ENCODE results near the gene FGF13. TPM values are rescaled to one million over a fixed set of nuclear protein-coding genes. Genes with fewer than 3 reads are reported as not detected.

Gene FGF13
- total RNA-seq, 1 donor from 2014 or later, result 23.8 TPM

DNA sequence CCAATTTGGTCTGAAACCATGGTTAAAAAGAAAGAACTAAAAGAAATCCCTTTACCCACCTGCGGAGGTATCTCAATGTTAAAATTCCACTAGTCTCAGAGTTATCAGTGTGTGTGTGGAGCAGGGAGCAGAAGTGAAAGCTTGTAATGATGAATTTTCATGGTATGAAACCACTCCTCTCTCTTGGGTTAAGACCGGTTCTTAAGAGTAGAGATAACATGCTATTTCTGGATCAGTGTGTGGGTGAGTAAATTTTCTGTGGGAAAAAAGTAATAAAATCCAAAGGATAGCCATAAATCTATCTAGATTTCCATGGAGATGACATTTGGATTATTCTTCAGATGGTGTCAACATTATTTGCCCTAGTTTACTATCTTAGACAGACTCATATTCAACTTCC lies 3.2 kb downstream of the FGF13 start:
- Histone ChIP-seq H3K79me2 (ENCODE audit: low read depth) (peaks cover 6% of the 10 kb centered on the region), H3K27ac (no peak overlapping the region), H3K4me3 (no peak overlapping the region), H3K36me3 (no peaks in the 10 kb centered on the region), H3K9ac (no peak overlapping the region), H3K4me1 (peaks cover 6% of the 10 kb centered on the region), H3K4me2 (no peak overlapping the region), H3K9me3 (ENCODE audit: low read depth) (no peaks in the 10 kb centered on the region), H4K20me1 (ENCODE audit: low read depth) (no peaks in the 10 kb centered on the region), H3F3A (ENCODE audit: low read depth) (peaks cover 22% of the 10 kb centered on the region), H2AFZ (replicated peaks) (no peak overlapping the region), H3K27me3 (peaks cover 5% of the 10 kb centered on the region)
- Mint-ChIP-seq H3K27me3 (ENCODE audit: insufficient read depth, low read depth) (no peaks in the 10 kb centered on the region), H3K4me1 (peaks cover 20% of the 10 kb centered on the region), H3K9me3 (no peaks in the 10 kb centered on the region), H3K36me3 (peaks cover 7% of the 10 kb centered on the region), H3K27ac (no peak overlapping the region), H3K4me3 (no peak overlapping the region)
- no peak for DNase-seq (ENCODE audit: low spot score)
- TF ChIP-seq, protein P1, sequence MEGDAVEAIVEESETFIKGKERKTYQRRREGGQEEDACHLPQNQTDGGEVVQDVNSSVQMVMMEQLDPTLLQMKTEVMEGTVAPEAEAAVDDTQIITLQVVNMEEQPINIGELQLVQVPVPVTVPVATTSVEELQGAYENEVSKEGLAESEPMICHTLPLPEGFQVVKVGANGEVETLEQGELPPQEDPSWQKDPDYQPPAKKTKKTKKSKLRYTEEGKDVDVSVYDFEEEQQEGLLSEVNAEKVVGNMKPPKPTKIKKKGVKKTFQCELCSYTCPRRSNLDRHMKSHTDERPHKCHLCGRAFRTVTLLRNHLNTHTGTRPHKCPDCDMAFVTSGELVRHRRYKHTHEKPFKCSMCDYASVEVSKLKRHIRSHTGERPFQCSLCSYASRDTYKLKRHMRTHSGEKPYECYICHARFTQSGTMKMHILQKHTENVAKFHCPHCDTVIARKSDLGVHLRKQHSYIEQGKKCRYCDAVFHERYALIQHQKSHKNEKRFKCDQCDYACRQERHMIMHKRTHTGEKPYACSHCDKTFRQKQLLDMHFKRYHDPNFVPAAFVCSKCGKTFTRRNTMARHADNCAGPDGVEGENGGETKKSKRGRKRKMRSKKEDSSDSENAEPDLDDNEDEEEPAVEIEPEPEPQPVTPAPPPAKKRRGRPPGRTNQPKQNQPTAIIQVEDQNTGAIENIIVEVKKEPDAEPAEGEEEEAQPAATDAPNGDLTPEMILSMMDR (IDR thresholded peaks at IDR 0.05), result no peak
- no peak for TF ChIP-seq EZH2 (IDR thresholded peaks at IDR 0.05)
- no peak for TF ChIP-seq EZH2phosphoT487 (IDR thresholded peaks at IDR 0.05)

DNA sequence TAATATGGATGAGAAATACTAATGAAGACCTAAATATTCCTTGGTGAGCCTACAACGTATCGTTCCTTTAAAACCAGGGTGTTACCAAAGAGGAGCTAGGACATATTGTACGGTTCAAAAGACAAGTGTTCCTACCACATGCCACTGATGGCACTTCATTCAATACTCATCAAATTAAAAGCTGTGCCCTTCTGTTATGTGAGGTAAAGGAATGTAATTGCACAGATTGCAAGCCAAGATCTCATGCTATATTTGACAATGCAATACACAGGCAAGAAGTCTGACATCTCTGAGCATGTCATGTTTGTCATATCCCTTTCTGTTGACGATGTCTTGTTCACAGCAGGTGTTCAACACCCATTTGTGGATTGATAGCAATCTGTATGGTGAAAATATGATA lies 6.9 kb downstream of the FGF13 start:
- peaks cover 5% of the 10 kb centered on the region for H3K4me1 Mint-ChIP-seq
- H3K27ac ChIP-seq, result no peak overlapping the region
- peaks cover 11% of the 10 kb centered on the region for H3K36me3 Mint-ChIP-seq
- H3K4me1 ChIP-seq, result peaks cover 6% of the 10 kb centered on the region
- H3K9me3 Mint-ChIP-seq, result no peaks in the 10 kb centered on the region
- no peak overlapping the region for H2AFZ ChIP-seq (replicated peaks)
- H3K9ac ChIP-seq, result no peak overlapping the region
- H4K20me1 ChIP-seq (ENCODE audit: low read depth), result no peaks in the 10 kb centered on the region
- H3F3A ChIP-seq (ENCODE audit: low read depth), result no peaks in the 10 kb centered on the region
- DNase-seq (ENCODE audit: low spot score), result no peak
- no peak overlapping the region for H3K27ac Mint-ChIP-seq
- TF ChIP-seq EZH2 (IDR thresholded peaks at IDR 0.05) (no peak), EZH2phosphoT487 (IDR thresholded peaks at IDR 0.05) (no peak)
- TF ChIP-seq, protein P1 (IDR thresholded peaks at IDR 0.05), result no peak
- H3K27me3 Mint-ChIP-seq (ENCODE audit: insufficient read depth, low read depth), result no peaks in the 10 kb centered on the region
- H3K4me2 ChIP-seq, result no peak overlapping the region
- H3K27me3 ChIP-seq, result peaks cover 5% of the 10 kb centered on the region
- no peaks in the 10 kb centered on the region for H3K36me3 ChIP-seq
- no peak overlapping the region for H3K4me3 Mint-ChIP-seq
- no peak overlapping the region for H3K4me3 ChIP-seq
- H3K79me2 ChIP-seq (ENCODE audit: low read depth), result peaks cover 6% of the 10 kb centered on the region
- H3K9me3 ChIP-seq (ENCODE audit: low read depth), result no peaks in the 10 kb centered on the region

DNA sequence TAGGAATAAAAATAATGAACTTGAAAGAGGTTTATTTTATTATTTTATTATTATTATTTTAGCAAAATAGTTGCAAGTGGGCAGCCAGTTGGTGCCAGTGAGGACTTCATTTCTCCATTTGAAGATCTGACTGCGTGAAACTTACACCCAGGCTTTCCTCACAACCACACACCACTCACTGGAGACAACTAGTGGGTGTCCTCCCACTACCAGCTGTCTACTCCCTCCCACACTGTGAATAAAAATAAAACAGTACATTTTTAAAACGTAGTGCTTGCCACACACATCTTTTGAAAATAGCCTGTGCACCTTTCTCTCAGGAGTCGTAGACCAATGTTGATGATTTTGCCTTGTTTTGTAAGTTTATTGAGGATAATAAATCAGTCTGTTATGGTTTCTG lies 7.4 kb downstream of the FGF13 start:
- Histone ChIP-seq H3K4me2 (no peak overlapping the region), H3K4me3 (no peak overlapping the region), H2AFZ (replicated peaks) (no peak overlapping the region), H3K36me3 (no peaks in the 10 kb centered on the region), H3K9me3 (ENCODE audit: low read depth) (no peaks in the 10 kb centered on the region), H3F3A (ENCODE audit: low read depth) (no peaks in the 10 kb centered on the region), H3K27ac (no peak overlapping the region), H3K9ac (no peak overlapping the region), H3K4me1 (peaks cover 3% of the 10 kb centered on the region), H3K27me3 (peaks cover 2% of the 10 kb centered on the region), H3K79me2 (ENCODE audit: low read depth) (peaks cover 2% of the 10 kb centered on the region), H4K20me1 (ENCODE audit: low read depth) (no peaks in the 10 kb centered on the region)
- H3K9me3 Mint-ChIP-seq, result no peaks in the 10 kb centered on the region
- no peak for DNase-seq (ENCODE audit: low spot score)
- peaks cover 11% of the 10 kb centered on the region for H3K36me3 Mint-ChIP-seq
- no peak overlapping the region for H3K4me3 Mint-ChIP-seq
- H3K27ac Mint-ChIP-seq, result no peak overlapping the region
- no peaks in the 10 kb centered on the region for H3K27me3 Mint-ChIP-seq (ENCODE audit: insufficient read depth, low read depth)
- H3K4me1 Mint-ChIP-seq, result peaks cover 1% of the 10 kb centered on the region
- TF ChIP-seq EZH2phosphoT487 (IDR thresholded peaks at IDR 0.05) (no peak), EZH2 (IDR thresholded peaks at IDR 0.05) (no peak)
- TF ChIP-seq, protein P1 (IDR thresholded peaks at IDR 0.05), result no peak
